Uterus (tissue), 2 donors: ENCODE results near the gene TBC1D14.
"Not testable (repeated sequence)": the region's sequence is repeated elsewhere in the genome, so short reads cannot be mapped to it uniquely, and the experiment has no call there.

Source experiments
- CTCF ChIP-seq, 4 experiments: fragments of 200-600 bp in 2 of 4; fragments of 450-650 bp in 2 of 4; sonication (generic) in 2 of 4; IDR thresholded peaks; one replicate each; pipeline ENCODE4 v1.5.1; 2016 to 2019; ENCODE audit warnings: antibody characterized with exemption in 4 of 4, mild to moderate bottlenecking in 2 of 4, moderate library complexity in 1 of 4
- POLR2A ChIP-seq, 2 donors: fragments of 450-650 bp; IDR thresholded peaks; one replicate each; pipeline ENCODE4 v1.6.1; 2016; ENCODE audit warnings: antibody characterized with exemption in 2 of 2, mild to moderate bottlenecking in 1 of 2, moderate library complexity in 1 of 2

- TF ChIP-seq CTCF, POLR2A (IDR thresholded peaks at IDR 0.05): not testable (repeated sequence)
Observed at GRCh38 chr4:7079909-7080308, 170.3 kb downstream of the TBC1D14 start.
